SK-N-MC (cell line): Measurements from ENCODE around the gene TMED8.

Source experiments
- DNase-seq: peaks from one replicate; pipeline ENCODE4 v3.0.0-alpha.2; 2011; ENCODE audit warnings: low read depth, low spot score
- H3K27ac ChIP-seq: fragments of 200-600 bp; sonication (generic); 2 replicates; pipeline ENCODE4 v1.5.1; 2016; ENCODE audit warnings: mixed run types
- H3K36me3 ChIP-seq: fragments of 200-600 bp; sonication (generic); 2 replicates; pipeline ENCODE4 v1.6.1; 2017; ENCODE audit warnings: antibody characterized with exemption, low read length, mixed read lengths; ENCODE audit not compliant: insufficient read depth
- H3K4me3 ChIP-seq: fragments of 200-600 bp; sonication (generic); 2 replicates; pipeline ENCODE4 v1.5.1; 2016
- H3K9ac ChIP-seq: fragments of 200-600 bp; sonication (generic); 2 replicates; pipeline ENCODE4 v1.8.0; 2017; ENCODE audit warnings: mixed run types, mixed read lengths; ENCODE audit not compliant: insufficient read length
- H3K9me3 ChIP-seq: fragments of 200-600 bp; sonication (generic); 2 replicates; pipeline ENCODE4 v1.6.1; 2017; ENCODE audit warnings: low read depth, mild to moderate bottlenecking, antibody characterized with exemption, low read length, moderate library complexity, mixed read lengths
- EZH2 ChIP-seq: fragments of 200-600 bp; sonication (generic); IDR thresholded peaks from one replicate; pipeline ENCODE4 v1.6.1; 2017; ENCODE audit warnings: antibody characterized with exemption
- FOXP2 ChIP-seq: optimal IDR thresholded peaks from 2 replicates; pipeline ENCODE3; 2011; ENCODE audit warnings: mild to moderate bottlenecking, moderate library complexity; ENCODE audit not compliant: insufficient read depth; ENCODE audit errors: extremely low read length, control extremely low read depth
- POLR2AphosphoS5 ChIP-seq: IDR thresholded peaks from 2 replicates; pipeline ENCODE4 v1.6.1; 2012; ENCODE audit warnings: mild to moderate bottlenecking, low read depth, low read length, borderline replicate concordance

The TMED8 gene

GRCh38 chr14:77375973-77376770 lies 722 bp downstream of the TMED8 start:
- Histone ChIP-seq H3K9me3 (no peaks in the 10 kb centered on the region), H3K36me3 (no peaks in the 10 kb centered on the region), H3K4me3 (peak overlapping the region; percentile 93), H3K9ac (peak overlapping the region; percentile 83), H3K27ac (no peak overlapping the region)
- TF ChIP-seq EZH2 (no peak), POLR2AphosphoS5 (no peak)
- DNase-seq, result no peak

- no peaks in the 10 kb centered on the region for H3K36me3 ChIP-seq
- peak overlapping the region; percentile 93 for H3K4me3 ChIP-seq
- TF ChIP-seq EZH2 (no peak), POLR2AphosphoS5 (no peak), FOXP2 (no peak)
- no peak for DNase-seq
- no peak overlapping the region for H3K27ac ChIP-seq
- H3K9me3 ChIP-seq, result no peaks in the 10 kb centered on the region
- peak overlapping the region; percentile 83 for H3K9ac ChIP-seq
Measured at GRCh38 chr14:77375164-77375950, 1.5 kb downstream of the TMED8 start.

- no peaks in the 10 kb centered on the region for H3K9me3 ChIP-seq
- TF ChIP-seq EZH2 (no peak), POLR2AphosphoS5 (no peak), FOXP2 (no peak)
- no peak overlapping the region for H3K4me3 ChIP-seq
- H3K36me3 ChIP-seq, result no peaks in the 10 kb centered on the region
- H3K27ac ChIP-seq, result no peak overlapping the region
- H3K9ac ChIP-seq, result no peak overlapping the region
- no peak for DNase-seq
Measured at GRCh38 chr14:77372304-77372841, 4.5 kb downstream of the TMED8 start.

GRCh38 chr14:77369285-77369684 lies 7.6 kb downstream of the TMED8 start:
- no peak for DNase-seq
- Histone ChIP-seq H3K36me3 (no peaks in the 10 kb centered on the region), H3K4me3 (no peak overlapping the region), H3K9ac (no peak overlapping the region), H3K9me3 (no peaks in the 10 kb centered on the region), H3K27ac (no peak overlapping the region)
- TF ChIP-seq EZH2 (no peak), FOXP2 (no peak), POLR2AphosphoS5 (no peak)

- no peak overlapping the region for H3K4me3 ChIP-seq
- no peak overlapping the region for H3K27ac ChIP-seq
- no peak for DNase-seq
- TF ChIP-seq FOXP2 (no peak), POLR2AphosphoS5 (no peak), EZH2 (no peak)
- no peaks in the 10 kb centered on the region for H3K9me3 ChIP-seq
- no peak overlapping the region for H3K9ac ChIP-seq
- no peaks in the 10 kb centered on the region for H3K36me3 ChIP-seq
Measured at GRCh38 chr14:77364146-77364545, 12.7 kb downstream of the TMED8 start.

- TF ChIP-seq EZH2 (no peak), FOXP2 (no peak), POLR2AphosphoS5 (no peak)
- Histone ChIP-seq H3K27ac (no peak overlapping the region), H3K9ac (no peak overlapping the region), H3K4me3 (no peak overlapping the region), H3K9me3 (no peaks in the 10 kb centered on the region), H3K36me3 (no peaks in the 10 kb centered on the region)
- DNase-seq, result no peak
Measured at GRCh38 chr14:77359626-77360025, 17.3 kb downstream of the TMED8 start.

GRCh38 chr14:77356899-77357298 lies 20.0 kb downstream of the TMED8 start:
- no peak for DNase-seq
- H3K9ac ChIP-seq, result no peak overlapping the region
- no peak overlapping the region for H3K27ac ChIP-seq
- no peak overlapping the region for H3K4me3 ChIP-seq
- no peak for TF ChIP-seq FOXP2
- no peaks in the 10 kb centered on the region for H3K9me3 ChIP-seq
- H3K36me3 ChIP-seq, result no peaks in the 10 kb centered on the region

- TF ChIP-seq POLR2AphosphoS5 (no peak), FOXP2 (no peak), EZH2 (no peak)
- no peak overlapping the region for H3K9ac ChIP-seq
- H3K27ac ChIP-seq, result no peak overlapping the region
- H3K4me3 ChIP-seq, result no peak overlapping the region
- H3K9me3 ChIP-seq, result no peaks in the 10 kb centered on the region
- no peaks in the 10 kb centered on the region for H3K36me3 ChIP-seq
- no peak for DNase-seq
Measured at GRCh38 chr14:77355811-77356210, 21.1 kb downstream of the TMED8 start.
